Endometrial microvascular endothelial cells (primary cell): Measurements from ENCODE around the gene ATP9B. TPM values are rescaled to one million over a fixed set of nuclear protein-coding genes. Genes with fewer than 3 reads are reported as not detected.

Source experiments
- in situ Hi-C: cut with HindIII; loops from 2 replicates; pipeline ENCODE4 v1.10.0; 2017; ENCODE audit warnings: low sequenced_read_pairs, low pct_unique_long_range_greater_than_20kb; ENCODE audit errors: inconsistent ontology term
- total RNA-seq: library from RNA; depleted of rRNA; stranded (reverse); fragments of >200 nt; gene quantifications from one replicate; pipeline ENCODE4 v1.2.3, GENCODE V29; 2015; ENCODE audit errors: inconsistent ontology term

ATP9B gene
- total RNA-seq, 1 donor from 2014 or later: 9.5 TPM

DNA sequence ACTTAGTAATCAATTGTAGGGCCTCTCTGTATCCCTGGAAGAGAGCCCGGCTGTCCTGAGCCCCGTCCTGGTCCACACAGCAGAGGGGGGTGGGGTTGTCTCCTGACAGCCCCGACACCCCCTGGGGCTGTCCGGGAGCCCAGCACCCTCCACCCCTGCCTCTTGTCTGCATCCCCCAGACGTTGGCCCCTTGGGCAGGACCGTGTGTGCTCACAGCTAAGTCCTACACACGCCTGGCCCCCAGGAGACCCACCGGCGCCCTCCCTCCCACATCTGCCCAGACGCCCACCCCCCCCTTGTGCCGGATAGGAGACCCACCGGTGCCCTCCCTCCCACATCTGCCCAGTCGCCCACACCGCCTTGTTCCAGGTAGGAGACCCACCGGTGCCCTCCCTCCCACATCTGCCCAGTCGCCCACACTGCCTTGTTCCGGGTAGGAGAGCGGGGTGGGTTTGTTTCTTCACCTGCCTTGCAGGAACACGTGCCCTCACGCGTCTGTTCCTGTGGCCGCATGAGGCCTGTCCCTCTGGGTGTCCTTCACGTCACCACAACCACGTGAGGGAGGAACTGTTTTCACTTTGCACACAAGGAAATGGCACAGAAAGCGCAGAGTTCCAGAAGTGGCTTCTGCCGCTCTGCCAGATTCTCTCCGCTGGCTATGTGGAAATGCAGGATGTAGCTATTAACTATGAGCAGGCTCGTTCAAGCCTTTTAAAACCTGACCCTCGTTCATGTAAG is 265.5 kb downstream of the ATP9B start:
- in situ Hi-C loops: no loop called here

DNA sequence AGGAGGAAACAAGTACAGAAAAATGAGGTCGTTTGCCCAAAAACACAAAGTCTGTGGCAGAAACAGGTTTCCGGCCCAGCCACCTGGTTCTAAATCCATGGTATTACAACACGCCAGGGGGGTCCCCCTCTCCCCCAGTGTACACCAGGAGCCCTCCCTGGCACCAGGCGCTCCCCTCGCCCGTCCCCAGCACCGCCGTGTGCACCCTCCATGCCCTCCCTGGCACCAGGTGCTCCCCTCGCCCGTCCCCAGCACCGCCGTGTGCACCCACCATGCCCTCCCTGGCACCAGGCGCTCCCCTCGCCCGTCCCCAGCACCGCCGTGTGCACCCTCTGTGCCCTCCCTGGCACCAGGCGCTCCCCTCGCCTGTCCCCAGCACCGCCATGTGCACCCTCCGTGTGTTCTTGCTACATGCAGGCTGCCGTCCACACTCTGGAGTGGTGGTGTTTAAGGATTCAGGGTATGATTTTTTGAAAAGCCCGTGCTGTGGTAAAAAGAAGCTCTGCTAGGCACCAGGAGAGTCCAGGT is 266.7 kb downstream of the ATP9B start:
- in situ Hi-C loops: no loop called here

DNA sequence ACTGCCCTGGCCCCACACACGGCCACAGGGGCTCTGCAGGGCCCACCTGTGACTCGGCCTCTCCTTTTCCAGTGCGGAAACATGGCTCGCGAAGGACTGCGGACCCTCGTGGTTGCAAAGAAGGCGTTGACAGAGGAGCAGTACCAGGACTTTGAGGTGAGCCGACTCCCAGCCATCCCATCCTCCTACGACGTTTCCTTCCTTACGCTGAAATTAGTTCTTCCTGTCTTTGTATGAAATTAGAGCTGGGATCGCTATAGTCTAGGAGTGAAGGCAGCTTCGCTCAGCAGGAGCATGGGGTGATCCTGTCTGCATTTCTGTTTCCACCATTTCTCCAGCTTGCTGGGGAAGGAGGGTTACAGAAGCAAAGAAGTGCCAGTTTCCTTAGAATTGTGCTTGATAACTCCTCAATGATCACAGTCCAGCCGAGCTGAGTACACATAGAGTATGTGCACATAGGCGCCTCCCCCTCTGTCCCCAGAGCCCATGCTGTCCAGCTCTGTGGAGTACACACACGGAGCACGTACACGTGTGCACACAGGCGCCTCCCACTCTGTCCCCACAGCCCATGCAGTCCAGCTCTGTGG is 267.5 kb downstream of the ATP9B start:
- in situ Hi-C loops: no loop called here

DNA sequence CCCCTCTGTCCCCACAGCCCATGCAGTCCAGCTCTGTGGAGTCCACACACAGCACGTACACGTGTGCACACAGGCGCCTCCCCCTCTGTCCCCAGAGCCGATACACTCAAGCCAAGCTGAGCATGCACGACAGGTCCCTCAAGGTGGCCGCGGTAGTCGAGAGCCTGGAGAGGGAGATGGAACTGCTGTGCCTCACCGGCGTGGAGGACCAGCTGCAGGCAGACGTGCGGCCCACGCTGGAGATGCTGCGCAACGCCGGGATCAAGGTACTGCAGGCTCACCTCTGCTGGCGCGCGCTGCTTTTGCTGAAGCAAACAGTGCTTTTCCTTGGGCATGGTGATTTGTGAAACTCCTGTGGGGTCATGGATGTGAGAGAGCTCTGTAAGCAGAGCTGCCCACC is 268.0 kb downstream of the ATP9B start:
- in situ Hi-C loops: no loop called here

DNA sequence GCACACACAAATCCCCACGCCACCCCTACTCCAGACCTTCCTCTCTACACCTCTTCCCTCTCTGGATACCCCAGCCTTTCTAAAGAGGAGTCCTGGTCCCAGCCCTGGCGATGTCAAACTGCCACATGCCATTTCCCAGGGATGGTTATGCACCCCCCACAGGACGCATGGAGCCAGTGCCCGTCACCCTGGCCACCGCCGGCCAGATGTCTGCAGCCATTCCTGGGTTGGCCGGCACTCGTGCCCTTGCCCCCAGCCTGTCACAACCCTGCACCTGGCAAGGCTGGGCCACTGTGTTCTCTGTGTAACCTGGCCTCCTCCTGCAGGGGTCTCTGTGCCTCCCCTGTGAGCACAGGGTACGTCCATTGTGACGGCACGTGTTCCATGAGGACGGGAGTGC is 268.4 kb downstream of the ATP9B start:
- in situ Hi-C loops: no loop called here

DNA sequence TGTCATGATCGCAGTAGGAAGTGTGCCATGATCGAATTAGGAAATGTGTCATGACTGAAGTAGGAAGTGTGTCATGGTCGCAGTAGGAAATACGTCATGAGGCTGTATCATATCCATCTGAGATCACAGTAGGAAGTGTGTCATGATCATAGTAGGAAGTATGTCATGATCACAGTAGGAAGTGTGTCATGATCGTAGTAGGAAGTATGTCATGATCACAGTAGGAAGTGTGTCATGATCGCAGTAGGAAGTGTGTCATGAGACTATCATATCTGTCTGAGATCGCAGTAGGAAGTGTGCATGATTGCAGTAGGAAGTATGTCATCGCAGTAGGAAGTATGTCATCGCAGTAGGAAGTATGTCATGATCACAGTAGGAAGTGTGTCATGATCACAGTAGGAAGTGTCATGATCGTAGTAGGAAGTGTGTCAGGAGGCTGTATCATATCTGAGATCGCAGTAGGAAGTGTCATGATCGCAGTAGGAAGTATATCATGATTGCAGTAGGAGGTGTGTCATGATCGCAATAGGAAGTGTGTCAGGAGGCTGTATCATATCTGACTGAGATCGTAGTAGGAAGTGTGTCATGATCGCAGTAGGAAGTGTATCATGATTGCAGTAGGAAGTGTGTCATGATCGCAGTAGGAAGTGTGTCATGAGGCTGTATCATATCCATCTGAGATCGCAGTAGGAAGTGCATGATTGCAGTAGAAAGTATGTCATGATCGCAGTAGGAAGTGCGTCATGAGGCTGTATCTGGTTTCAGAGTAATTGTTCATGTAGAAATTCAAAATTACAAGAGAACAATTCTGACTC is 270.1 kb downstream of the ATP9B start:
- in situ Hi-C loops: no loop called here

DNA sequence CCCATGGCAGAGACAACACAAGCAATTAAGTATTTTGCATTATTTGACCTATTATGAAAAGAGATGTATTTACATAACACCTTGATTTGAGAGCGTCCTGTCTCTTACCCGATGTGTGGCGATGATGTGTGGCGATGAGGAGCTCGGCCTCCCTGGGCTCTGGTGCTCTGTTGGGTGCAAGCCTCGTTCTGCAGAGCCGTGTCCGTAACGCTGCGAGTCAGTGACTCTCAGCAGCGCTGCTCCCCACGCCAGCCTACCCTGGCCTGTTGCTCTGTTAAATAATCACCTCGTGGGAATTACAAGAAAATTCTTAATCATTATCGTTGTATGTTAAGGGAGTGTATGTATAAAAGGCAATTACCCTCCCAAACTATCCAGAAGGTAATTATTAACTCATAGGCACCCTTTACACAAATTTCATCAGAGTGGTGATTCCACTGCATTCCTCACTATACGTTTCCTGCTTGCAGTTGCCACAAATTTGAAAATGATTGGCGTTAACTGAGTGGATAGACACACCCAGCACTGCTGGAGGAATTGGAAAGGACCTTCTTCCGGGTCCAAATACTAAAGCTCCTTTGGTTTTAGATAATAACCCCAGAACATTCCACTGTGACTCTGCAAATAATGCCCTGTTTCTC is 274.5 kb downstream of the ATP9B start:
- in situ Hi-C loops: no loop called here

DNA sequence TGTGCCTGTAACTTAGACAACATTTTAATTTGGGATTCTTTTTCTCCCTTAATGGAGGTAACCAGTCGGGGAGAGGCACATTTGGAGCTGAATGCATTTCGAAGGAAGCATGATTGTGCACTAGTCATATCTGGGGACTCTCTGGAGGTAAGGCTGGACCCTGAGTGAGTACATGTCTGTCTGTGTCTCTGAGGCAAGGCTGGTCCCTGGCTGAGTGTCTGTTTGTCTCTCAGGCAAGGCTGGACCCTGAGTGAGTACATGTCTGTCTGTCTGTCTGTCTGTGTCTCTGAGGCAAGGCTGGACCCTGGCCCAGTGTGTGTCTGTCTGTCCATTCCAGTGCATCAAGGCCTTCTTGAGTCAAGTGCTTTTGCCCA is 275.0 kb downstream of the ATP9B start:
- in situ Hi-C loops: no loop called here

DNA sequence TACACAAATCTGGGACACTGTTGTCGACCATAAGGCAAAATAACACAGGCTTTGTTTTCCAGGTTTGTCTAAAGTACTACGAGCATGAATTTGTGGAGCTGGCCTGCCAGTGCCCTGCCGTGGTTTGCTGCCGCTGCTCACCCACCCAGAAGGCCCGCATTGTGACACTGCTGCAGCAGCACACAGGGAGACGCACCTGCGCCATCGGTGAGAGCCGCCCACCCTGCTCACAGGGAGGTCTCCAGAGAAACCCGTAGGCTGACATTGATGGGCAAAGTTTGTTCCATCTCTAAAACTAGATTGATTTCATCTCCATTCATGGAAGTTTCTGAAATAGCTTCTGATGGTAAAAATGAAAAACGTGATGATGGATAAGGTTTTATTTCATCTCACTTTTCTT is 276.2 kb downstream of the ATP9B start:
- in situ Hi-C loops: no loop called here

DNA sequence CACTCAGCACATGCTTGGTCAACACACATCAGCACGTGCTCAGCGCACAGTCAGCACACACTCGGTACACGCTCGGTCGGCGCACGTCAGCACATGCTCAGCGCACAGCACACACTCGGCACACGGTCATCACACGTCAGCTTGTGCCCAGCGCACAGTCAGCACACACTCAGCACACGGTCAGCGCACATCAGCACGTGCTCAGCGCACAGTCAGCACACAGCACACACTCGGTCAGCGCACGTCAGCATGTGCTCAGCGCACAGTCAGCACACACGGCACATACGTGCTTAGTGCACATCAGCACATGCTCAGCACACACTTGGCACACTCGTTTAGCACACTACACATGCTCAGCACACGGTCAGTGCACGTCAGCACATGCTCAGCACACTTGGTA is 276.8 kb downstream of the ATP9B start:
- in situ Hi-C loops: no loop called here

DNA sequence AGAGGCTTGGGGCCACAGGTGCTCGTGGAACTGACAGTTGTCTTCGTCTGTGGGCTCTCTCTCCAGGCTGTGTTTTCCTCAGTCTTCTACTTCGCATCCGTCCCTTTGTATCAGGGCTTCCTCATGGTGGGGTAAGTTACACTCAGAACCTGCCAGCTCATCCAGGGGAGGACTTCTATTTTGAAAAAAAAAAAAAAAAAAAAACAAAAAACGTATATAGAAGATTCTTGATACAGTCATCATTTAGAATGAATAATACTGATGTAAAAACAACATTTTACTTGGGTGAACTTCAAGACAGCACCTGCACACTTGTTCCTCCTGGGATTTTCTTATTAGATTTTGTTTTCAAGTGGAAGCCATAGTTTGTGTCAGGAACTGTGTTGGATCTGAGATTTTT is 278.9 kb downstream of the ATP9B start:
- in situ Hi-C loops: no loop called here

DNA sequence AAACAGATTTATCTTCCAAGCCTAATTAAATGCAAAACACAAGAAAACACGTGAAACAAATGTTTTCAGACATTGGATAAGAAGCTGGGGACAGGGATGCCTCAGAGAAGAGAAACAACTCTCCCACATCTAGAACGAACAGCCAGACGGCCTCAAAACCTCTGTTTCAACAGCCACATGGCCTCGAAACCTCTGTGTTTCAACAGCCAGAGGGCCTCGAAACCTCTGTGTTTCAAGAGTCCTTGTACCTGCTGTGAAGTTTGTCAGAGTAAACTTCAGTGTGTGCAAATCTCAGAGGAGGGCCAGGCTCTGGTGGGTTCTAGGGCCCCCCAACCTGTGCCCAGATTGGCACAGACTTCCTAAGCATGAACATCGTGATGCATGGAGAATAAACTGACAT is 283.2 kb downstream of the ATP9B start:
- in situ Hi-C loops: no loop called here

DNA sequence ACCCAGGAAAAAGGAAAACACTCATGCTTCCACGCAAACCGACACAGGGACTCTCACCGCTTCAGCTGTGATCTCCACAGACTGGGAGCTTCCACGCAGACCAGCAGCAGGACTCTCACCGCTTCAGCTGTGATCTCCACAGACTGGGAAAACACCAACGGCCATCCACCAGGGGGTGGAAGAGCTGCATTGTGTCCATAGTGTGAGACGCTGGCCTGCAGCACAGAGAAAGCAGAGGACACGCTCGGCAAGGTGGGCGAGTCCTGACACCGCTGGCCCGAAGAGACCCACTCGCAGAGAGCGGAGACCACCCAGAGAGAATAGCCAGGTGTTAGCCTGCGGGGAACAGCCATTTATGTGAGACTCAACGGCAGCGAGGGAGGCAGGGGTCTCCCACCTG is 284.1 kb downstream of the ATP9B start:
- in situ Hi-C loops: no loop called here

DNA sequence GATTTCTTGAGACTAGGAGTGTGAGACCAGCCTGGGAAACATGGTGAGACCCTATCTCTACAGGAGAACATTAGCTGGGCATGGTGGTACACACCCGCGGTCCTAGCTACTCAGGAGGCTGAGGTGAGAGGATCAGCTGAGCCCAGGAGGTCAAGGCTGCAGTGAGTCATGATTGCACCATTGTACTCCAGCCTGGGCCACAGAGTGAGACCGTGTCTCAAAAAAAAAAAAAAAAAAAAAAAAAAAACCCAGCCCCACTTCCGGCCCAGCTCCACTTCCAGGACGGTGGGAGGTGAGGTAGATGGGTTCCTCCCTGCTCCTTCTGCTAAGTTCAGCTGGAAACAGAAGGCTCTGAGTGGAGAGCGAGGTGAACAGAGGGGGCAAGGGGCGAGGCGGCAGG is 285.2 kb downstream of the ATP9B start:
- in situ Hi-C loops: no loop called here

DNA sequence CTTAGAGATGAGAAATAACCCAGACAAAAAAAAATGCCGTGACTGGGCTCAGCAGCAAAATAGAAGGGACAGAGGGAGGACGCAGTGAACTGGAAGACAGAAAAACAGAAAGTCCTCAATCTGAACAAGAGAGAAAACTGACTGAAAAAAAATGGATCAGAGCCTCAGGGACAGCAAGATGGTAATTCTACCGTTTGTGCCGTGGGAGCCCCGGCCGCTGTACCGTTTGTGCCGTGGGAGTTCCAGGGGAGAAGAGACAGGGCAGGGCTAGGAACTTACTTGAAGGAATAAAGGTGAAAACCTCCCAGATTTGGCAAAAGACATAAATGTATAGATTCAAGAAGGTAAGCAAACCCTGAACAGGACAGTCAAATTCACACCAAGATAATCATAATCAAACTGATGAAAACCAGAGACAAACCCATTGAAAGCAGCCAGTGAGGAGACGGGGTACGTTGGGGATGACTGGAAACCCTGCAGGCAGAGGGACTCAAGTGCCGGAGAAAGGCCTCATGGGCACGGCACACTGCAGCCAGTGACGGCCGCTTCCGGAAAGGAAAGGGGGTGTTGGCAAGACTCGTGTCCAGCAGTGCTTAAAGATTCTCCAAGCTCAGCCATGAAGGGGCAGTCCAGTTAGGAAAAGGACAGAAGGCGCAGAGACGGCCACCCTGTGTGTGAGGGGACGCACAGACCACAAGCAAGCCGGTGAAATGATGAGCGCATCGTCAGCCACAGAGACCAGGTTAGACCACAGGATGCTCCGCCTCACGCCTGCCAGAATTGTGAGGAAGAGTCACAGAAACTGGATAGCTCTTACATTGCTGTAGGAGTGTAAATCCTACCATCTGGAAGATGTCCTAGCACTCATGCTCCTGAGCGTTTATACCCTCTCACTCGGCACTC is 286.5 kb downstream of the ATP9B start:
- in situ Hi-C loops: no loop called here

DNA sequence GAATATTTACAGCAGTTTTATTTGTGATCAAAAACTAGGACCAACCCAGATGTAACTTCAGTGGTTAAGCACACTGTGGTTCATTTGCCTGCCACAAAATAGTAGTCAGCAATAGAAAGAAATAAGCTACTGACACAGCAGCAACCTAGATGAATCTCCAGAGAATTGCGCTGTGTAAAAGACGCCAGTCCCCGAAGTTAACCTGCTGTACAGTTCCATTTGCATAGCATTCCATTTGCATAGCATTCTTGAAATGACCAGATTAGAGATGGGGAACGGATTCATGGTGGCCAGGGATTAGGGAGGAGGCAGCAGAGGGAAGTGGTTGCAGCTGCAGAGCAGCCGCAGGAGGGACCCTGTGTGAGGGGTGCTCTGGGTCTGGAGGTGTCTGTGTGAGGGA is 287.2 kb downstream of the ATP9B start:
- in situ Hi-C loops: no loop called here

DNA sequence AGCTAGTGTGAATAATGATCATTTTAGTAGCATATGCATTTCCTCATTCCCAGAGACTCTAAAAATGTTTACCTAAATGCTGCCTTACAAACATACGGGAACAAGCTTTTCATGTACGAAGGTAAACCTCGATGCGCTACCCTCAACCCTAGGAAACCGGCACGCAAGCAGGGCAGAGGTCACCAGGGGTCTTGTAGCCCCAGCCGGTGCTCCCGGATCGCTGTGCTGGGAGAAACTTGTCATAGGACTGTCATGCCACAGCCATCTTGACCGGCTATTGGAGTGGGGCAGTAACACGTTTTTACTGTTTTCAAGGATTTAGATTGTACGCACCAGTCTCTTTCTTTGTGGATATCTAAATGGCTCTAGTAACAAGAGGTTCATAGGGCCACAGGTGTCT is 291.7 kb downstream of the ATP9B start:
- in situ Hi-C loops: no loop called here

DNA sequence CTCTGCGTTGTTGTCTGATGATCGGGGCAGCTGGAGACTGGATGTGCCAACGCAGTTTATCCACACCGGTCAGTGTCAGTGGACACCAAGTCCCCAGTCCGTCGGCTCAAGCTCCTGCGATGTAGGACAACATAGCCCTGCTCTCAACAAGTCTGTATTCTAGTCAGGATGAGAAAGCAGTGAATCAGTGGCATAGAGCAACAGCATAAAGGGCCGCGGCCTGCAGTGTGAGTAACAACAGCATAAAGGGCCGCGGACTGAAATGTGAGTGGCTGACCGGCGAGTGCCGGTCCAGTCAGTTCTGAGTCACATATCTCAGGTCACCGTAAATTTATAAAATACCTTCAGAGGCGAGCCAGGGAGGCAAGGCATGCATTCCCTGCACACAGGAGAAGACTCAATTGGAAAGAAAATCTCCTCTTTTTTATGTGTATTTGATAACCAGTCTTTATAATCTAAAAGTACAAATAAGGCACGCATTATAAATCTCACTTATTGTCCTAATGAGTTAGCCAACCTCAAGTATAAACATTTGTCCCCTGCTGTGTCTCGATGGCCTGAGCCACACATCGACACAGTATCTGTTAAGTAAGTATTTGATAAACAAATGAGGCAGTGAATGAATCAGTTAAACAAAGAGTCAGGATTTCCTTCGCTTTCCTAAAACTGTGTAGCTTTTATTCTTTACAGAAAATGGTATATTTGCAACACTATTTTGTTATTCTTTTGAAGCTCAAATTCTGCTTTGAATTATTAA is 292.8 kb downstream of the ATP9B start:
- in situ Hi-C loops: no loop called here
